ENCODE results near the gene CST4.
"Not testable (repeated sequence)": the region's sequence is repeated elsewhere in the genome, so short reads cannot be mapped to it uniquely, and the experiment has no call there.

Gene CST4

DNA sequence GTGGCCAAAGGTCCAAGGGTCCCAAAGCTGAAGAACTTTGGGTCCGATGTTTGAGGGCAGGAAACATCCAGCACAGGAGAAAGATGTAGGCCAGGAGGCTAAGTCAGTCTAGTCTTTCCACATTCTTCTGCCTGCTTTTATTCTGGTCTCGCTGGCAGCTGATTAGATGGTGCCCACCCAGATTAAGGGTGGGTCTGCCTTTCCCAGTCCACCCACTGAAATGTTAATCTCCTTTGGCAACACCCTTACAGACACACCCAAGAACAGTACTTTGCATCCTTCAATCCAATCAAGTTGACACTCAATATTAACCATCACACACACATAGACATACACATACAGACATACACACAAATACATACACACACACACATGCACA is 29.2 kb downstream of the CST4 start:
- DNase-seq, result not testable (repeated sequence)

DNA sequence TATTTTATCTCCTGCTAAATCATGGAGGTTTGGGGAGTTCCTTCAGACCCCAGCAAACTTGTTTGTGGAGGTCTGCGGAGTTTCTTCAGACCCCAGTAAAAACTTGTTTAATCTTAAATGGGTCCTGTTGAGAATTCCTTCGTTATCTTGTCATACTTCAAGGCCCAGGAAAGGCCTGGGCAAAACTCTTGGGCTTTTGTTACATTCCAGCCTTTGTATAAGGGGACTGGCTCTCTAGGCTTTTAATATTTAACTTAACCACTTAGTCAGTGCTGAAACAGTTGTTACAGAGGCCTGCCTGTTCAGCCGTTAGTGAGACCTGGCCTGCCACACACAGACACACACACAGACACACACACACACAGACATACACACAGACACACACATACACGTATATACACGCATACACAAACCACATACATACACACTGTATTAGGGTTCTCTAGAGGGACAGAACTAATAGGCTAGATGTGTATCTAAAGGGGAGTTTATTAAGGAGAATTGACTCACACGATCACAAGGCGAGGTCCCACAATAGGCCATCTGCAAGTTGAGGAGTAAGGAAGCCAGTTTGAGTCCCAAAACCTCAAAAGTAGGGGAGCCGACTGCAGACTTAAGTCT is 29.7 kb downstream of the CST4 start:
- no peak for DNase-seq

DNA sequence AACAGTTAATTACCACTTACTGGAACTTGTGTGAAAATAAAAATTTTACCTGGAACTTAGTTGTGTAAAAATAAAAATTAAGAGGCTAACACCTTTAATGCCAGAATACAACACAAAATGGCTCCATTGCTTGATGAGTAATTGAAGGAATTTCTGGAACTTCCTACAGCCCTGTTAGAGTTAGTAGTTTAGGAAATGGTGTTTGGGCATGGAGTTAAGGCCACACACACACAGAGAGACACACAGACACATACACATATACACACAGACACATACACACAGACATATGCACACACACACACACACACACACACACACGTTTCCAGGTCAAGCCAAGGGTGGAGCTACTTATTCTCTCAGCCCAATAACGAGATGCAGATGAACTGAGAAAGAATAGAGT is 30.5 kb downstream of the CST4 start:
- no peak for DNase-seq

DNA sequence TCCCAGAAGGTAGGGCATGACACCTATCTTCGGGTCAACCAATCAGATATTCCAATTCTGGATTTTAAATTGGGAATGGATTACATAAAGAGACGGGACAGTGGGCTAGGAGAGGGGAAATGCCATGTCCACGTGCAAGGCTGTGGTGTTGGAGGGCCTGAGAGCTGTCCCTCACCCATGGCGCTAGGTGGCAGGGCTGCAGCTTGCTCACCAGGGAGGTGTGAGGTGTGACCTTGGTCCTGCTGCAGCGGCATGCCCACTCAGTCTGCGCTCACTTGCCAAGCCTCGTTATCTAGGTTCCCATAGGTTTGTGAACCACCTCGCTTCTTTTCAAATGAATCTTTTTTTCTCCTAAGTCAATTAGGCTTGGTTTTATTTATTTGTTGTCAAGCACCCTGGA is 31.6 kb downstream of the CST4 start:
- no peak for DNase-seq

DNA sequence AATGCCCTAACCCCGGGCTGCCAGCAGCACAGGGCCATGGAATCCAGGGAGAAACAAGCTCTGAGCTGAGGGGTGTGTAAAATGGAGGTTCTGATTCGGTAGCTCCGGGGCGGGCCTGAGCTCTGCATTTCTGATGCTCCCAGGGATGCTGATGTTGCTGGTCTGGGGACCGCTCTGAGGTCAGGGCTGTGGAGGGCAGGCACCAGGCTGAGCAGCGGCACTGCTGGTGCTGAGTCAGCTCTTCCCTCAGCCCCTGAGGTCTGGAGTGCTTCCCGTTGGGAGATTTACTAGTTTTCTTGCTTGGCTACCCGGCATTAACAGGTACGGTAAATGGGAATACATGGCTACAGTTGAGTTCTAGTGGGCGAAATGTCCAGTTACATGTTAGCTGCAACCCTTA is 32.5 kb downstream of the CST4 start:
- no peak for DNase-seq

DNA sequence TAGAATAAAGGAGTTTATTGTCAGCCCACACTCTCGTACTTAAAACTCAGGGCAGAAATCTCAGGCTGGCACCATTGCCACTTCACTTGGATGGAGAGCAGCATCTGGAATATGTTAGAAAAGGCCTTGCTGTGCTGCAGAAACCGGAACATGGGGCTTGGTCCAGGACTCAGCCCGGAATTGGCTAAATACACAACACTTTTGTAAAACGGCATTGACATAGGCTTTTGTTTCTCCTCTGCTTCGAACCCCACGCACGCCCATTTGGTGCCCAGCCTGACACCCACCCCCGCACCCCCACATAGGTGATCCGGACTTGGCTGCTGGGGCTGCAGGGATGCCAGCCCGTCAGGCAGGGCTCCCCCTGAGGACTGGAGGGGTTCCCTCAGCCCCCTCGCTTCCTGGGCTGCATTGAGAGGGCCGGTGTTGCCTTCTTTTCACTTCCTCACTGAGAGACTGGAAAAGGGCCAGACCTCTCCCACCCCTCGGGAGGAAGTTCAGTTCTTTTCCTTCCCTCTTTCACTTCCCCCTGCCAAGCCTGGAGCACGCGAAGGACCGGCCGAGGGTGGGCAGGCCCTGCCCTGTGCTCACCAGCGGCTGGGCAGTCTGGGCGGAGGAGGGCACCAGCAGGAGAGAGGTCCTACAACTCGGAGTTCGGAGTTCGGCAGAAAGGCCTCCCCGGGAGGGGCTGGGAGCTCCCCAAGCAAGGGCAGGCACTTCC is 33.2 kb downstream of the CST4 start:
- no peak for DNase-seq

DNA sequence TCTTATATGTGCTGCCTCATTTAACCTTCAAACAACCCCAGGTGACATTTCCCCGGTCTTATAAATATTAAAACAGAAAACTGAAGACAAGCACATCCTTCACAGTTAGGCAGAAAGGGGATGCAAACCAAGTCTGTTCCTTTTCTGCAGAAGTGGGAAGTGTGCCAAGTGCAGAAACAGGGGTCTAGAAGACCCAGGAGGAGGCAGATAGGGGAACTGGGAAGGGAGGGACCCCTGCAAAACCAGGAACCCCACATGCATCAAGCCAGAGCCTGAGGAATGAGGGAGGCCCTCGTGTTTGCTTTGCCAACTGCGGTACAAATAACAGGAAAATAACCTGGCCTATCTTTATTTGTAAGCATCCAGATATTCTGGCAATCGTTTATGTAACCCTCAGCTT is 34.1 kb downstream of the CST4 start:
- no peak for DNase-seq

DNA sequence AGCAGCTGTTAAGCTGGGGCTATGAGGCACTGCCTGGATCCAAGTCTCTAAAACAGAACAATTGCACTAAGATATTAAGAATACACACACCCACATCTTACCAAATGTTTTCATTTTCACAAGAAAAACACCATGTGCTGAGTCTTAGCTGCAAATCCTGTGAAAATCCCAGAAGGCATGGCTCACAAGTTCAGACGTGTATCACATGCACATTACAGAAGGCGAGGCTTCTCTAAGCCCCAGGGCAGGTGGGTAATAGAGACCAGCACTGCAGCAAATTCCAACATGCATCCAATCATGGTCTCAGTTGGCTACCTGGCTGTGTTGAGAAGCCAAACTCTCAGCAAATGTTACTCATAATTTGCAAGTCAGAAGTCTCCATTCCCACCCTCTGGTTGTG is 34.8 kb downstream of the CST4 start:
- DNase-seq, result no peak

DNA sequence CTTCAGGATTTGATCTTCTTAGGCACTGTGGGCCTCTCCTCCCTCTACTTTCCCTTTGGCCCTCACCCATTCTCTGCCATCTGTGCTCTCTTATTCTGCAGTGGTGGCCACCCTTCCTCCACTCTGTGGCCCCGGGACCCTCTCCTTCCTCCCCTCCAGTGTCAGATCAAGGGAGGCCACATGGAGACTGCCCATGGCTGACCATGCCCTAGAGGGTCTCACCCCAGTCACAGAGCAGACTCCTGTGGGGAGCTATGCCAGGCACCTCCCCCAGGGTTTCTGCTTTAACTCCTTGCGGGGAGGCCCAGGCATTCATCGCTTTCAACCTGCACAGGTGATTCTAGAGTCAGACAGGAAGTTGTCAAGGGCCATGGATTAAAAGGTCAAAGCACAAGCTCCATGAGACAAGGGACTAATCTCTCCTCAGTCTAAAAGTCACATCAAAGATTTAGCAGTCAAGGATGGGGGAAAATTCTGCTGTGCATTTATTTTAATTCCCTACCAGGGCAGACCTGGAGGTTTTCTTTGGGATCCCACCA is 35.4 kb downstream of the CST4 start:
- DNase-seq, result no peak

DNA sequence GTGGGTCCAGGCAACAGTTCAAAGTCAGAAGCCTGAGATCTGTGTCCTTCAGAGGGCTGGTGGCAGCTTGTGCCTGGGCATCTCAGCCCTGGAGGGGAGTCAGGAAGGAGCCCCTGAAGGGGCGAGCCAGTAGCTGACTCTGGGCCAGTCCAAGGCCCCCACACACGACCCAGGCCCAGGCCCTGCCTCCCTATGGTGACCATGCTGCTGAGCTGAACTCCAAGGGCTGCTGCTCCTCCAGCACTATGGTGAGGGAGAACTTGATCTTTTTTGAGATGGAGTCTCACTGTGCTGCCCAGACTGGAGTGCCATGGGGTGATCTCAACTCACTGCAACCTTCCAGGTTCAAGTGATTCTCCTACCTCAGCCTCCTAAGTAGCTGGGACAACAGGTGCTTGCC is 35.9 kb downstream of the CST4 start:
- no peak for DNase-seq

DNA sequence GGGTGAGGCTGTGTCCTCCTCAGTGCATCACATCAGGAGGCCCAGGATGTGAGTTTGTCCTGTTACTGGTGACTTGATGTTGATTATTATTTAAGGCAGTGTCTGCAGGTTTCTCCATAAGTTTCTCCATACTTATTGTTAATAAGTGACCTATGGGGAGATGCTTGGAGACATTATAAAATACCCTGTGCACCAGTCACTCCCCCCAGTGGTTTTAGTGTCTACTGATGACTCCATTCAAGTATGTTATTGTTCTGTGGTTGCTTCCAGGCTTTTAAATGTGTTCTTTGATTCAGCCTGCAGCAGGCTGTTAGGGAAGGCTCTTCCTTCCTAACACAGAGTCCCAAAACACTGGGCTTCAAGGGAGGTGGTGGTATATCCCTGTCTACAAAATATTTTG is 36.5 kb downstream of the CST4 start:
- no peak for DNase-seq

DNA sequence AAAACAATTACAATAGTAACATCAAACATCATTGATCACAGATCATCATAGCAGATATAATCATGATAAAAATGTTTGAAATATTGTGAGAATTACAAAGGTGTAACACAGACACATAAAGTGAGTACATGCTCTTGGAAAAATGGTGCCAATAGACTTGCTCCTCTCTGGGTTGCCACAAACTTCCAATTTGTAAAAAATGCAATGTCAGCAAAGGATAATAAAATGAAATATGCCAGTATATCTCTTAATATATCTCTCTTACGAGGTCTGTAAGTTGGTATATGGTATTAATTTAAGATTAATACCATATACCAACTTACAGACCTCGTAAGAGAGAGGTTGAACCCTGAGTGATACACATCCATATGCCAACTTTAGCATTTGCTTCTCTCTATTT is 37.7 kb downstream of the CST4 start:
- DNase-seq, result no peak

DNA sequence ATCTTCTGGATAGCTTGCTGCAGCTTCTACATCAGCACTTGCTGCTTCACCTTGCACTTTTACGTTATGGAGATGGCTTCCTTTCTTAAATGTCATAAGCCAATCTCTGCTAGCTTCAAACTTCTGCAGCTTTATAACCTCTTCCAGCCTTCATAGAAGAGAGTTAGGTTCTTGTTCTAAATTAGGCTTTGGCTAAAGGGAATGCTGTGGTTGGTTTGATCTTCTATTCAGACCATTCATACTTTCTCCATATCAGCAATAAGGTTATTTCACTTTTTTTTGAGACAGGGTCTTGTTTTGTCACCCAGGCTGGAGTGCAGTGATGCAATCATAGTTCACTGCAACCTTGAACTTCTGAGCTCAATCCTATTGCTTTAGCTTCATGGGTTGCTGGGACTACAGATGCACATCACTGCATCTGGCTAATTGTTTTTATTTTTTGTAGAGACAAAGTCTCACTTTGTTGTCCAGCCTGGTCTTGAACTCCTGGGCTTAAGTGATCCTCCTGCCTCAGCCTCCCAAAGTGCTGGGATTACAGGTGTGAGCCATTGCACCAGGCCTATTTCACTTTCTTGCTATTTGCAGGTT is 38.9 kb downstream of the CST4 start:
- DNase-seq, result no peak

DNA sequence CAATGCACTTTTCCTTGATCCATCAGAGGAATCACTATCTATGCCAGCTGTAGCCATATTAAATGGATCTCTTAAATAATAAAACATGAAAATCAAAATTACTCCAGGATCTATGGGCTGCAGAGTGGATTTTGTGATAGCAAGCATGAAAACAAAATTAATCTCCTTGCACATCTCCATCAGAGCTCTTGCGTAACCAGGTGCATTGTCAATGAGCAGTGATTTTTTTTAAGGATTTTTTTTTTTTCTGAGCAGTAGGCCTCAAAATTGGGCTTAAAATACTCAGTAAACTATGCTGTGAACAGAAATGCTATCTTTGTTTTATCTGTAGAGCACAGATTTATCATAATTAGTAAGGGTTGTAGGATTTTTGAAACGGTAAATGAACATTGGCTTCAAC is 39.6 kb downstream of the CST4 start:
- DNase-seq, result no peak

DNA sequence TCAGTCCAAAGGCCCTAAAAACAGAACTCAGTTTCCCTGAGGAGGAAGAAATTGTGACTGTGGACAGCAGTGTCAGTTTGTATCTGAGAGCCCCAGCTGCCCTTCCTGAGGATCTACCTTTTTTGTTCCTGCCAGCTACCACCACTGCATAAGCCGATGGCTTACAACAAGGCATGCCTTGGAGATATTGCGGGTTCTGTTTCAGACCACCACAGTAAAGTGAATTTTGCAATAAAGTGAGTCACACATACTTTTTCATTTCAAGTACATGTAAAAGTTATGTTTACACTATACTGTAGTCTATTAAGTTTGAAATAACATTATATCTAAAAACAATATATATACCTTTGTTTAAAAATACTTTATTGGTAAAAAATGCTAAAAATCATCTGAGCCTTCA is 41.5 kb downstream of the CST4 start:
- DNase-seq, result no peak

DNA sequence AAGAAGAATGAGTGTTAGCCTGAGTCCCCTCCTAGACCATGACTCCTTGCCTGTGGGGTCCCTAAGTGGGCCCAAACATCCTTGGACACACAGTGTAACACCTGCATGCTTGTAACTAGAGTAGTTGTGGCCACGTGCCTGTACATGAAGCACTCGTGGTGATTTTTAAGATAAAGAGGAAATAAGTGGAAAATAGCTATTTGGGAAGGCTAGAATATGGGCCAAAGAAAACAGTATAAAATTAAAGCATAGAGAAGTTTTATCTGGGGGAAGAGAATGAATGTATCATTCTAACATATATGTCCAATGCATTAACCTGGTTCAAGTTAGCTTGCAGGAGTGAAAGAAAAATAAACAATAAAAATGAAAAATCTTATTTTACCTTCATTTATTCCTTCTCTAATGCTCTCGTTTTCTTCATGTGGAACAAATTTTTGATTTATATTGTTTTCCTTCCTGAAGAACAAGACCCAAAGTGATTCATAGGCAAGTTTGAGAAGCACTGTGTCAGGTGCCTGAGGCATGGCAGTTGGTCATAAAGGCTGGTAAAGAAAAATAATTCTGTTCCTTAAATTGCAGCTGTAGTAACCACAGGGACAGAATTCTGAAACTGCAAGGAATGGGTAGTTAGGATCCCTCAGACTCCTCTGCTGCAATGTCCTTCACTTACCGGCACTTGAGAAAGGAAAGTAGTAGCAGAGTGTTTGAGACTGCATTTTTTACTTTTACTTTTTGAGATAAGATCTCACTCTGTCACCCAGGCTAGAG is 42.5 kb downstream of the CST4 start:
- DNase-seq, result no peak

DNA sequence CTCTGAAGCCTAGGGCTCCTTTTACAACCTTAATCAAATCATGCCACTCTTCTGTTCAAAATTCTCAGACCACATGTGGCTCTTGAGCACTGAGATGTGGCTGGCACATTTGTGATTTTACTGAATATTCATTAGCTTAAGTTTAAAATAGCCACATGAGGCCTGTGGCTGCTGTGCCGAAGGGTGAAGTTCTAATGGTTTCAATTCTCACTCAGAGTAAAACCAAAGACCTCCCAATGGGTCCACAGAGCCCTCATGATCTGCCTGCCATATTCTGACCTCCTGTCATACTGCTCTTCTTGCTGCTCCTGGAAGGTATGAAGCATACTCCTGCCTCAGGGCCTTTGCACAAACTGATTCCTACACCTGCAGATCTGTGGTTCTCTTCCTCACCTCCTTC is 43.3 kb downstream of the CST4 start:
- no peak for DNase-seq

DNA sequence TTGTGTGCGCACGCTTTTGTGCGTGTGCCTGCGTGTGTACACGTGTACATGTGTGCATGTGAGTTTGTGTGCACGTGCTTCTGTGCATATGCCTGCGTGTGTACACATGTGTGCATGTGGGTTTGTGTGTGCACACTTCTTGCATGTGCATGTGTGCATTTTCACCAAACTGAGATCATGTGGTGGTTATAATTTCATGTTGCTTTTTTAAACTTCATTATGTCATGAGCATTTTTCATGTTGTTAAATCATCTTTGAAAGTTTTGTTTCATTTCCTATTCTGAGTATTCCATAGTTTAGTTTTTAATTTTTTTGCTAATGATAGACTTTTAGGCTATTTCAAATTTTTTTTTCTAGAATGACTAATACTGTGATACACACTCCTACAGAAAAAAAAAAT is 44.7 kb downstream of the CST4 start:
- DNase-seq, result no peak

DNA sequence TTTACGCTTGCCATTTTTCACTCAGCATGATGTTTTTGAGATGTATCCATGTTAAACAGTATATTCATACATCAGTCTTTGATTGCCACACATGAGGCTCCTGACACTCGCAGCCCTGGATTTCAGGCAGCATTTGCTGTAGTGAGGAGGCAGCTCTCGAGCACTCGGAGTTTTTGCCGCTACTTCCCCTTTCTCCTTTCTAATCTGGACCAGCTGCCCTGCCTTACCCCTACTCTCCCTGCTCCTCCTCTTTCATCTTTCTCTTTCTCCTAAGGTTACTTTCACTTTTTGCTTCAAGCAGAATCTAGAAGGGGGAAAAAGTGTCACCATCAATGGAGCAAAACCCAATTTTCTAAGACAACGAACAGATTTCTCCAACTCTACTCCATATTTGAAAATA is 45.2 kb downstream of the CST4 start:
- DNase-seq, result no peak

DNA sequence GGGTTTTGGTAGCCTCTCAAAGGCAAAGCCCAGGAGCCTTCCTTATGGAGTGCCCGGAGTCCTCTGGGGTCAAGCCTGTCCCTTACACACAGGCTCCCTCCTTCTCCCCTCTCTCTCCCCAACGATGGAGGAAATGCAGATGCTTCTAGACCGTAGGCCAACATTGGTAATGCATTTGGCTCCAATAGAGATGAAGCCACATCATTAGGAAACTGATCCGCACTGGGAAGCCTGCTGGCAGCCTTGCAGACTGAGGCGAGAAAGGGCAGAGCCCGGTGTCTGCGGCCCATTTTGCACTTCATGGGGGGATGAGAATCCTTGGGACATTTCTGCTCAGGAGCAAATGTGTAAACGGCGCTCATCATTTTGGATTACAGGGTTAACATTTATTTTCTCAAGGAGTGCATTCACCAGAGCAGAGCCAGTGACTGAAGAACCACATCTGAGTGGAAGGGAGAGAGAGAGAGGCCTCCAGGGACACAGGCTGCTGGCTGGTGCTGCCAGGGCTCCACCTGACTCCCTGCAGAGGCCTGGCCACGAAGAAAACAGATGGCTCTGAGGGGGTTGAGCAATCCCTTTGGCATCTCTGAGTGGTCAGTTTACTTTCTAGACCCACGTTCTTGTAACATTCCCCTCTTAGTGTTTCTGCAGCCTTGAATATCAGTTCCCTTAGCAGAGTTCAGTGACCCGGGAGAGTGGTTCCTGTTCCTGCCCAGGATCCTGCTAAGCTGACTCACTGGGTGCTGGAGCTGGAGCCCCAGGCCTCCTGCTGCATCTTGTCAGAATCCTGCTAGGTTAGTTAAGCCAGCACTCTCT is 46.7 kb downstream of the CST4 start:
- DNase-seq, result no peak

DNA sequence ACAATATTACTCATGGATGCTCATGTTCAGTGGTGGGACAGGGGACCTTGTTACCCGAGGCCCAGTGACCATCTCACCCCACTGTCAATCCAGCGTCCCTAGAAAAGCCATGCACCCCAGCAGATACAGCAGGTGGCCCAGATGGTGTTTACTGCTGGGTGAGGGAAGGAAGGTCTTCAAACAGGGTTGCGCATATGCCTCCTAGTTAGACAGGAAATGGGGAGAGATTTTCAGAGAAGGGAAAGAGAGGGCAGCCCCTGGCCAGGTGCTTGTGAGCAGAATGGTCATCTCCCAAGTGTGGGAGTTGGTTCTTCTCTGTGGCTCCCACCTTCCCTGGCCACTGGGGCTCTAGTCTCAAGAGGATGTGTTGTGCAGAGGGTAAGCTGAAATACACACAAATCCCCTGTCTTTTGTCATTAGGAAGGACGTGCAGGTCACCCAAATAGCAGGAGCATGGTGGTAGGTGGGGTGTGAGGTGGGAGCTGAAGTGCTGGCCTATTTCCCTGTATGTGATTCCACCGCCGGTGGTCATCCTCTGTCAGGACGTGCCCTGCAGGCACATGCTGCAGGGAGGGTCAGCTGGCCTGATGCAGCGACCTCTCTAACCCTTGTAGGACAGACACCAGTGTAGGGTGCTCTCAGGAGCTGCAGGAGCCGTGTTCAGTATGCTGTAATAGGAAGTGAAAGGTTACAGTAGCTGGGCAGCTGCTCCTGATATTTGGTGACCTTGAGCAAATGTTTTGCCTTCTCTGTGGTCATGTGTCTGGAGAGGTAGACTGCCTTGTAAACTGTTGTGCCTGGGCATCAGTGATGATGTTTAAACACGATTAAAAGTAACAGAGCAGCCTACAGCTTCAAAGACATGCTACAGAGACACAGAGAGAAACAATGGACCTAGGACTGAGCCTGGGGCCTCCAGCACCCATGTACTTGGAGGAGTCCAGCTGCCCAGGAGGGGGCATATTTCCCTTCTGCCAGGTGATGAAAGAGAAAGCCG is 47.9 kb downstream of the CST4 start:
- no peak for DNase-seq

Data from stimulated activated CD4-positive, alpha-beta T cell treated with anti-CD3 and anti-CD28 coated beads, Interleukin-4, amount 100 ng/mL, for 4 hours (primary cell).